Prostate gland (tissue), 2 donors: ENCODE data around the gene CENPP.

Source experiments
- CTCF ChIP-seq, 4 experiments: fragments of 200-600 bp in 2 of 4; fragments of 450-650 bp in 2 of 4; sonication (generic) in 2 of 4; IDR thresholded peaks; 1 replicate in 3 of 4; 2 replicates in 1 of 4; pipeline ENCODE4 v1.5.1; 2016 to 2019; ENCODE audit warnings: antibody characterized with exemption in 4 of 4, mild to moderate bottlenecking in 2 of 4, moderate library complexity in 2 of 4
- POLR2A ChIP-seq: fragments of 450-650 bp; IDR thresholded peaks from one replicate; pipeline ENCODE4 v1.6.1; 2016; ENCODE audit warnings: antibody characterized with exemption, mild to moderate bottlenecking
- POLR2AphosphoS5 ChIP-seq: sonication (generic); formaldehyde crosslinking; IDR thresholded peaks from one replicate; pipeline ENCODE4 v1.6.1; 2017; ENCODE audit warnings: antibody characterized with exemption

- TF ChIP-seq POLR2A (no peak), CTCF (IDR thresholded peaks at IDR 0.05) (no peak), POLR2AphosphoS5 (no peak)
Measured at GRCh38 chr9:92603990-92604389, 278.2 kb downstream of the CENPP start.
